ENCODE data around the gene PNLIPRP2. TPM values are rescaled to one million over a fixed set of nuclear protein-coding genes. Genes with fewer than 3 reads are reported as not detected.

PNLIPRP2 gene
- total RNA-seq, 1 donor from 2014 or later: 1.2 TPM

- no peak for DNase-seq (ENCODE audit: low spot score)
Observed at GRCh38 chr10:116683166-116683565, 62.4 kb downstream of the PNLIPRP2 start.

GRCh38 chr10:116683821-116684220 is 63.1 kb downstream of the PNLIPRP2 start:
- DNase-seq (ENCODE audit: low spot score): no peak

GRCh38 chr10:116684781-116685180 is 64.0 kb downstream of the PNLIPRP2 start:
- no peak for DNase-seq (ENCODE audit: low spot score)

GRCh38 chr10:116685807-116686206 is 65.1 kb downstream of the PNLIPRP2 start:
- DNase-seq (ENCODE audit: low spot score): no peak

- DNase-seq (ENCODE audit: low spot score): no peak
Observed at GRCh38 chr10:116686632-116687031, 65.9 kb downstream of the PNLIPRP2 start.

GRCh38 chr10:116687633-116688032 is 66.9 kb downstream of the PNLIPRP2 start:
- no peak for DNase-seq (ENCODE audit: low spot score)

GRCh38 chr10:116688241-116688711 is 67.5 kb downstream of the PNLIPRP2 start:
- peak; percentile 25 for DNase-seq (ENCODE audit: low spot score)

GRCh38 chr10:116688741-116689495 is 68.2 kb downstream of the PNLIPRP2 start:
- no peak for DNase-seq (ENCODE audit: low spot score)

- no peak for DNase-seq (ENCODE audit: low spot score)
Observed at GRCh38 chr10:116689744-116690143, 69.0 kb downstream of the PNLIPRP2 start.

GRCh38 chr10:116690356-116691322 is 69.9 kb downstream of the PNLIPRP2 start:
- peak; percentile 18 for DNase-seq (ENCODE audit: low spot score)

- no peak for DNase-seq (ENCODE audit: low spot score)
Observed at GRCh38 chr10:116691635-116692034, 70.9 kb downstream of the PNLIPRP2 start.

- DNase-seq (ENCODE audit: low spot score): no peak
Observed at GRCh38 chr10:116692225-116692624, 71.5 kb downstream of the PNLIPRP2 start.

GRCh38 chr10:116694243-116694926 is 73.6 kb downstream of the PNLIPRP2 start:
- no peak for DNase-seq (ENCODE audit: low spot score)

Other genes with a start within 250 kb of the PNLIPRP2 start
- gene PNLIPRP3, start 193.1 kb upstream of the PNLIPRP2 start, total RNA-seq: not detected
- 5.4 TPM for gene PNLIP, start 75.0 kb upstream of the PNLIPRP2 start, total RNA-seq
- gene PNLIPRP1, start 30.0 kb upstream of the PNLIPRP2 start, total RNA-seq: 2.1 TPM
- gene HSPA12A, start 121.6 kb downstream of the PNLIPRP2 start, total RNA-seq: 16.5 TPM
- gene ENO4, start 228.5 kb downstream of the PNLIPRP2 start, total RNA-seq: 0.20 TPM